Superior temporal gyrus (tissue), 1 donor: ENCODE measurements around the gene C16orf87.
A peak's percentile ranks its signal among the peaks of the same experiment; 100 is the strongest.
"Not testable (repeated sequence)": the region's sequence is repeated elsewhere in the genome, so short reads cannot be mapped to it uniquely, and the experiment has no call there.

Source experiments
- DNase-seq: peaks from one replicate; pipeline ENCODE4 v3.0.0-alpha.2; 2016; ENCODE audit errors: extremely low spot score

The C16orf87 gene

GRCh38 chr16:46830902-46831647, at the start of gene C16orf87:
TSS of gene C16orf87 (minus strand) at chr16:46831180. CDS start at chr16:46831149, 31 bp downstream.
- DNase-seq: peak; percentile 95

- DNase-seq: no peak
Measured at GRCh38 chr16:46875243-46875642, 44.3 kb upstream of the C16orf87 start.

- no peak for DNase-seq
Measured at GRCh38 chr16:46873201-46873600, 42.2 kb upstream of the C16orf87 start.

DNA sequence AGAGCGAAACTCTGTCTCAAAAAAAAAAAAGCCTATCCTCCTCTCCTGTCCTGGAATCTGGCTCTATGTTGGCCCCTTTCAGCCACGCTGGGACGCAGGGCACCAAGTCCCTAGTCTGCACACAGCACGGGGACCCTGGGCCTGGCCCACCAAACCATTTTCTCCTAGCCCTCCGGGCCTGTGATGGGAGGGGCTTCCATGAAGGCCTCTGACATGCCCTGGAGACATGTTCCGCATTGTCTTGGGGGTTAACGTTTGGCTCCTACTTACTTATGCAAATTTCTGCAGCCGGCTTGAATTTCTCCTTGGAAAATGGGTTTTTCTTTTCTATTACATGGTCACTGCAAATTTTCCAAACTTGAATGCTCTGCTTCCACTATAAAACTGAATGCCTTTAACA, 40.6 kb upstream of the C16orf87 start:
- no peak for DNase-seq

GRCh38 chr16:46868891-46869290, 37.9 kb upstream of the C16orf87 start:
- not testable (repeated sequence) for DNase-seq

DNA sequence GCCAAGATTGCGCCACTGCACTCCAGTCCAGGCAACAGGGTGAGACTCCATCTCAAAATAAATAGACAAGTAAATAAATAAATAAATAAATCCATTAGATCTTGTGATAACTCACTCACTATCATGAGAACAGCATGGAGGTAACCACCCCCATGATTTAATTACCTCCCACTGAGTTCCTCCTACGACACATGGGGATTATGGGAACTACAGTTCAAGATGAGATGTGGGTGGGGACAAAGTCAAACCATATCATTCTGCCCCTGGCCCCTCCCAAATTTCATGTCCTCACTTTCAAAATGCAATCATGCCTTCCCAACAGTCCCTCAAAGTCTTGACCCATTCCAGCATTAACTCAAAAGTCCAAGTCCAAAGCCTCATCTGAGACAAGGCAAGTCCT, 36.5 kb upstream of the C16orf87 start:
- not testable (repeated sequence) for DNase-seq

- no peak for DNase-seq
Measured at GRCh38 chr16:46866286-46866685, 35.3 kb upstream of the C16orf87 start.

- no peak for DNase-seq
Measured at GRCh38 chr16:46862555-46863447, 31.8 kb upstream of the C16orf87 start.

DNA sequence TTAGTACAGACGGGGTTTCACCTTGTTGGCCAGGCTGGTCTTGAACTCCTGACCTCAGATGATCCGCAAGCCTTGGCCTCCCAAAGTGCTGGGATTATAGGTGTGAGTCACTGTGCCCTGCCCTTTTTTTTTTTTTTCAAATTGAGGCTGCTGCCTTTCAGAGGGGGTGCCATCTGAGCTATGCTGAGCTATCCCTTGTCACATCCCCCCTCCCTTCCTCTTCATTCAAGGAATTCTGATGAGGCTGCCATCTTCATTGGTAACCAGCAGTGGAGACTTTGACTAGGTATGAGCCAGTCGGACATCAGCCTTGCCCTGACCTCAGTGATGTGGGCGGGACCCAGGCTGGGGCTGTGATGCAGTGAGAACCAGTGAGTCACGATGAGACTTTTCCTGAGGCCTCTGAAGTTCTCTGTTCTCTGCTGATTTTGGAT, 28.8 kb upstream of the C16orf87 start:
- DNase-seq: no peak

- DNase-seq: no peak
Measured at GRCh38 chr16:46858151-46858550, 27.2 kb upstream of the C16orf87 start.

DNA sequence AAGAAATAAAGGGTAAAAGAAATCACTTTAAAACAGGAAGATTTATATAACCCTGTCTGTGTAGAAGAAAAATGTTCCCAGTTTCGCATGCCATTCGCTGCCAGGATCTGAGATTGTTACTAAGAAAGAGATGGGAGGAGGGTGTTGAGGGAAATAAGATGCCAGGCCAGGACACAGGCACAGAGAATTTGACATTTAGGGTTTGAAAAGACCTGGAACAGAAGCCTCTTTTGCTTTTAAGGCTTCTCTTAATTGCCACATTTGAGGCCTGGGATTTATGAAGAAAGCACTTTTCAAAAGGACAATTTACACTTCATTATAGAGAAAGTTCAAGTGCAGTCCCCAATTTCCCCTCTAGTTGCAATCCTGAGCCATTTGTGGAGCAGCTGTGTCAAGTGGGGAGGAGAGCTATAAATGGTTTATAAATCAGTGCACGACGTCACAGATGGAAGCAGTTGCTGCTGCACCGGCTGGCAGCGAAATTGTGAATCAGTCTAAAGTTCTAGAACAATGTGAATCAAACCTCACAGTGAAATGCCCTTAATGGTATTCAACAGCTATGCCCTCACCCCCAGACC, 26.5 kb upstream of the C16orf87 start:
- peak; percentile 85 for DNase-seq

DNA sequence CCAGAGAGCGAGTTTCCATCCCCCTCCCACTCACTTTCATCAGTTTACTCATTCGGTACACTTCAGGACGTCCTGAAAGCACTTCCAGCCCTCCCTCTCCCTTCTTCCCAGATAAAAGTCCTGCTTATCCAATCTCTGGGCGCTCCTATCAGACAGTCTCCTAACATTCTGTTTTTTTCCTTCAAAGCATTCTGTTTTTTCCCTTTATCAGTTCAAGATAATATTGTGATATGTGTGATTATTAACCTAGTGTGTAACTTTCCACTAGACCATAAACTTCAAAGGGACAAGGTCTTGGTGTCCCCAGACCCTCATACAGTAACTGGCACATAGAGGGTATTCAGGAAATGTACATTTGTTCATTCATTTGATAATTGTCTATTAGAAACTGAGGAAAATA, 24.4 kb upstream of the C16orf87 start:
- DNase-seq: no peak

DNA sequence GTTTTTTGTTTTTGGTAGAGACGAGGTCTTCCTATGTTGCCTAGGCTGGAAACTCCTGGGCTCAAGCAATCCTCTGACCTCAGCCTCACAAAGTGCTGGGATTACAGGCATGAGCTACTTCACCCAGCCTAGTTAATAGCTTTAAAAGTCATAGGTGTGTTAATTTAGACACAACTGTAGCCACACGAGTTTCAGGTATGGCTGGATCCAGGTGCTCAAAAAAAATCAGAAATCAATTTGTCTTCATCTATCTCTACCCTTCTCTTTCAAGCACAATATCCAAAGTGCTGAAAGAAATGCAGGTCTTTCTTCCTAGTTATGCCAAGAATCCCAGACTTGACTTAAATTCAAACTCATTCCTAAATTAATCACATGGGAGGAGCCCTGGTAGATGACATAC, 23.9 kb upstream of the C16orf87 start:
- DNase-seq: no peak

DNA sequence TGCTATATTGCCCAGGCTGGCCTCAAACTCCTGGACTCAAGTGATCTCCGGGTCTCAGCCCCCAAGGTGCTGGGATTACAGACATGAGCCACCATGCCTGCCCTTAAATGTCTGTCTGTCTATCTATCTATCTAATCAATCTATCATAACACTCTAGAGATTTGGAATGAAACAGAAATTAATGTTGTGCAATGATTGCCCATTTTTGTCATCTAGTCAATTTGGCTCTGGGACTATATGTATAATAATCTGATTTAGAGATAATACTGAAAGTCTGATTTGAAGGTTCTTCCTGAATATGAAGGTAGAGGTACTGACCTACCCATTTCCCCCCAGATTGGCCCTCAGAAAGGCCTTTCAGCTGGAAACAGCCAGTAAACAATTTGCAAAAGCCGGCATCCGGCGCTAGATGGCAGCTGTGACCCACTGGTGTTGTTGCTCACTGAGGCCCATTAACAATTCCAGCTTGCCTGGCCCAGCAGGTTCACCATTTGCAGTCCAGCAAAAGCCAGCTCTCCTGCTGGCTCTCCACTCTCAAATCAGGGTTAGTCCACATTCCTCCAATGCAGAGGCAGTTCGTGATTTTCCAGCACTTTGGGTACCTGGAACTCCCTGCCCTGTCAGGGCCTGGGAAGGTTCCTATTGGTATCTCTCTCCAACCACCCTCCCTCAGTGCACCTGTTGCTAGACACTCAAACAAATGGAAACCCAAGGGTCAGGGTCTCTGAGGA, 22.9 kb upstream of the C16orf87 start:
- peak; percentile 97 for DNase-seq

DNA sequence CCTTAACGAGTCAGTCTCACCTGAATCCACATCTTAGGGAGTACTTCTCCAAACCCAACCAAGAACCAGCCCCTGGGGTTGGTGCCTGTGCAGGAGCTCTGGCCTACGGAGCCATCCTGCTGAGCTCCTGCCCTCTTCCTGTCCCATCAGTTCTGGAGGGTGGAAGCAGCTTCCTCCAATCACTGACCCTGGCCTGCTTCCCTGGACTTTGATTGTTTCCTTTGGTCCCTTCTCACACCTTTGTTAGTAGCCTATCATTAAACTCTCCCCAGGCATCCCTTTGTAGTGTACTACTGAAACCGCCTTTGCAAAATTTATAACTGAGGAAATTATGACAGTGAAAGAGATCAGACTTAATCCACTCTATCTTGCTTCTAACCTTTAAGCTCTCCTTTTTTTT, 21.1 kb upstream of the C16orf87 start:
- DNase-seq: no peak

- DNase-seq: no peak
Measured at GRCh38 chr16:46850619-46851555, 19.9 kb upstream of the C16orf87 start.

DNA sequence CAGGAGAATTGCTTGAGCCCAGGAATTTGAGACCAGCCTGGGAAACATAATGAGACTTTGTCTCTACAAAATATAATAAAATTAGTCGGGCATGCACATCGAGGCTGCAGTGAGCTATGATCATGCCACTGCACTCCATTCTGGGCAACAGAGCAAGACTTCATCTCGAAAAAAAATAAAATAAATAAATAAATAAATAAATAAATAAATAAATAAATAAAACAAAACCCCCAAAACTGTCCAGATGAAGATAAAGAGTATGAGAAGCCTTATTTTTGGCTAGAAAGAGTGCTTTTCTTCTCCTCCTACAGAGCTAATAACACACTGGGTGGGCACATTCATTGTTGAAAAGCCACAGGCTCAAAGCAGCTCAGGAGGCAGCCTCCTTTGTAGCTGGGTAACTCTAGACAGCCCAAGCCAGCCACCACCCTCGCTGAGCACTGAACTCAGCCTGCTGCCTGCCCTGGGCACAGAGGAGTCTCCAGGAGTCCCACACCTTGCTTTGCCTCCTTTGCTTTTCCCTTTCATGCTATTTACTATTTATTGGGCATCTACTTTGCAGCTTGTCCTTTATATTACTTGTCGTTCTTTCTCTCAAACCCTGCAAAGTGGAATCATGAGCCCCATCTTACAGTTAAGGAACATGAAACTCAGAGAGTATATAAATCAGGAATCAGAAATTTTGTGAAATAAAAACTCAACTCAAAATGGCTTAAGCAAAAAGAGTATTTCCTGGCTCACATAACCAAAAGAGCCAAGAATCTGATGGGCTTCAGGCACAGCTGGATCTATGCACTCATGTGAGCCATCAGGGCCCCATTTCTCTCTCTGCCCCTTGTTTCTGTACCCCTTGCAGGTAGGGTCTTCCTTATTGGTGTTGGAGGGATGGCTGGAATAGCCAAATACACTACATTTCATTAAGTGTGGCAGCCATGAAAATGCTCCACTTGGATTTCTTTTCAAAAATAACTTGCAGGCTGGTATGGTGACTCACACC, 18.1 kb upstream of the C16orf87 start:
- no peak for DNase-seq

DNA sequence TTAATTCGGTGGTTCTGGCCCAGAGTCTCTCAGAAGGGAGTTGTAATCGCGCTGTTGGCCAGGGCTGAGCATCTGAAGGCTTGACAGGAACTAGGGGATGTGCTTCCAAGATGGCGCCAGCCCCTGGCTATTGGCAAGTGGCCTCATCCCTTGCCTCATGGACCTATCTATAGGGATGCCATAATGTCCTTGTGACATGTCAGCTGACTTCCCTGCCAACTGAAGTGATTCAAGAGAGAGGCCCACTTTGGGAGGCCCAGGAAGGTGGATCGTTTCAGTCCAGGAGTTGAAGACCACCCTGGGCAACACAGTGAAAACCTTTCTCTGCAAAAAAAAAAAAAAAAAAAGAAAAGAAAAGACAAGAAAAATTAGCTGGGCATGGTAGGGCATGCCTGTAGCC, 15.0 kb upstream of the C16orf87 start:
- DNase-seq: no peak

DNA sequence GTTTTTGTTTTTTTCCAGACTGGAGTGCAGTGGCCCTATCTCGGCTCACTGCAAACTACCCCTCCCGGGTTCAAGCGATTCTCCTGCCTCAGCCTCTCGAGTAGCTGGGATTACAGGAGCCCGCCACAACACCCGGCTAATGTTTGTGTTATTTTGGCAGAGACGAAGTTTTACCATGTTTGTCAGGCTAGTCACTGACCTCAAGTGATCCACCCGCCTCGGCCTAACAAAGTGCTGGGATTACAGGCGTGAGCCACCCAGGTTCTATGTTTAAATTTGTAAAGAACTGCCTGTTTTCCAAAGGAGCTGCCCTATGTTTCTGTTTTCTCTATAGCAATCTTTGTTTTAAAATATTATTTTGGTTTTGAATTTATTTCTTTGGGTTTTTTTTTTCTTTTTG, 13.8 kb upstream of the C16orf87 start:
- DNase-seq: no peak
